Sigmoid colon (tissue), 7 donors: Measurements from ENCODE around the gene SPRYD3. TPM values are rescaled to one million over a fixed set of nuclear protein-coding genes. Genes with fewer than 3 reads are reported as not detected.

ENCODE experiments used
- DNase-seq: peaks from one replicate; pipeline ENCODE4 v3.0.0-alpha.2; 2019
- H3K27ac ChIP-seq, 4 donors: fragments of 200-600 bp; sonication (generic); one replicate each; pipeline ENCODE4 v1.5.1; 2016 to 2019; ENCODE audit warnings: mild to moderate bottlenecking in 1 of 4
- H3K27me3 ChIP-seq, 3 donors: fragments of 200-600 bp; sonication (generic); one replicate each; pipeline ENCODE4 v1.5.1; 2019; ENCODE audit warnings: mild to moderate bottlenecking in 1 of 3
- H3K36me3 ChIP-seq, 4 donors: fragments of 200-600 bp; sonication (generic); one replicate each; pipeline ENCODE4 v1.5.1; 2016 to 2019
- H3K4me1 ChIP-seq, 4 donors: fragments of 200-600 bp; sonication (generic); one replicate each; pipeline ENCODE4 v1.5.1; 2017 to 2019
- H3K4me3 ChIP-seq, 4 donors: fragments of 200-600 bp; sonication (generic); one replicate each; pipeline ENCODE4 v1.5.1; 2017 to 2019; ENCODE audit warnings: mild to moderate bottlenecking in 2 of 4, moderate library complexity in 1 of 4
- H3K9me3 ChIP-seq, 4 donors: fragments of 200-600 bp in 3 of 4; sonication (generic) in 3 of 4; one replicate each; pipeline versions ENCODE4 v1.5.1 to v1.6.1; 2013 to 2019
- CTCF ChIP-seq, 4 experiments: fragments of 450-650 bp in 3 of 4; fragments of 200-600 bp in 1 of 4; IDR thresholded peaks; one replicate each; pipeline ENCODE4 v1.5.1; 2016 to 2019; ENCODE audit warnings: antibody characterized with exemption in 4 of 4, mild to moderate bottlenecking in 3 of 4, moderate library complexity in 2 of 4
- EP300 ChIP-seq, 4 donors: sonication (generic); formaldehyde crosslinking; IDR thresholded peaks; one replicate each; pipeline ENCODE4 v1.6.1; 2017; ENCODE audit warnings: antibody characterized with exemption in 4 of 4
- POLR2A ChIP-seq, 2 donors: fragments of 450-650 bp; IDR thresholded peaks; one replicate each; pipeline ENCODE4 v1.6.1; 2016; ENCODE audit warnings: antibody characterized with exemption in 2 of 2, mild to moderate bottlenecking in 2 of 2, moderate library complexity in 2 of 2
- POLR2AphosphoS5 ChIP-seq, 4 donors: sonication (generic); formaldehyde crosslinking; IDR thresholded peaks; one replicate each; pipeline ENCODE4 v1.6.1; 2017; ENCODE audit warnings: antibody characterized with exemption in 4 of 4
- WGBS, 2 donors: extraction: QIAGEN DNeasy Blood & Tissue Kit; methylation state at CpG; one replicate each; pipeline ENCODE4 v1.1.7; 2013; 5-methylcytosine and 5-hydroxymethylcytosine counted together
- intact Hi-C: fragments of 100-400 bp; cut with DNase I; formaldehyde crosslinking; loops from one replicate; pipeline ENCODE4 v1.15.1; 2023
- polyA plus RNA-seq, 3 donors: library from polyadenylated mRNA; stranded (reverse); fragments of 200-250 nt; gene quantifications; one replicate each; pipeline ENCODE4 v1.2.3, GENCODE V29; 2013
- total RNA-seq, 4 donors: library from RNA; depleted of rRNA; stranded (reverse); fragments of >200 nt; gene quantifications; one replicate each; pipeline ENCODE4 v1.1.0, GENCODE V29; 2016
- donor health status: healthy with polysubstance abuse.
- donor health status: Bipolar disorder and iron deficiency.
- donor health status: healthy.

SPRYD3 gene
- total and polyA plus RNA-seq, 7 donors, result 20.1 to 41.4 (median 32.9) TPM

GRCh38 chr12:53101931-53102781 is 23.0 kb upstream of the SPRYD3 start:
- Histone ChIP-seq H3K4me1 (peaks cover 0 to 32% (median 25%) of the 10 kb centered on the region in 4 donors), H3K27ac (no peak overlapping the region), H3K36me3 (peaks cover 0 to 8% (median 0%) of the 10 kb centered on the region in 4 donors), H3K9me3 (no peaks in the 10 kb centered on the region), H3K27me3 (no peaks in the 10 kb centered on the region), H3K4me3 (no peak overlapping the region)
- TF ChIP-seq CTCF (IDR thresholded peaks at IDR 0.05), result no peak
- no peak for TF ChIP-seq POLR2AphosphoS5 (IDR thresholded peaks at IDR 0.05)
- no peak for TF ChIP-seq POLR2A (IDR thresholded peaks at IDR 0.05)
- TF ChIP-seq EP300 (IDR thresholded peaks at IDR 0.05), result no peak
- peak; percentile 57 for DNase-seq
- intact Hi-C loops, result no loop called here
- WGBS, 2 donors, result 86 to 90% methylated on average over 12 of the region's 12 CpGs

- peaks cover 0 to 8% (median 0%) of the 10 kb centered on the region in 4 donors for H3K36me3 ChIP-seq
- peaks cover 0 to 33% (median 29%) of the 10 kb centered on the region in 4 donors for H3K4me1 ChIP-seq
- H3K4me3 ChIP-seq, result no peak overlapping the region
- intact Hi-C loops, result no loop called here
- DNase-seq, result peak; percentile 48
- TF ChIP-seq EP300 (IDR thresholded peaks at IDR 0.05) (no peak), CTCF (IDR thresholded peaks at IDR 0.05) (no peak), POLR2AphosphoS5 (IDR thresholded peaks at IDR 0.05) (no peak), POLR2A (IDR thresholded peaks at IDR 0.05) (no peak)
- 84 to 91% methylated on average over 7 of the region's 7 CpGs for WGBS, 2 donors
- no peaks in the 10 kb centered on the region for H3K27me3 ChIP-seq
- H3K27ac ChIP-seq, result no peak overlapping the region
- H3K9me3 ChIP-seq, result no peaks in the 10 kb centered on the region
Observed at GRCh38 chr12:53101266-53101665, 22.1 kb upstream of the SPRYD3 start.

GRCh38 chr12:53100466-53101151 is 21.4 kb upstream of the SPRYD3 start:
- 87 to 92% methylated on average over 13 of the region's 13 CpGs for WGBS, 2 donors
- intact Hi-C loops, result no loop called here
- H3K4me1 ChIP-seq, result peaks cover 0 to 33% (median 29%) of the 10 kb centered on the region in 4 donors
- no peak overlapping the region for H3K4me3 ChIP-seq
- H3K27me3 ChIP-seq, result no peaks in the 10 kb centered on the region
- no peaks in the 10 kb centered on the region for H3K9me3 ChIP-seq
- peak; percentile 62 for DNase-seq
- H3K36me3 ChIP-seq, result peaks cover 0 to 8% (median 0%) of the 10 kb centered on the region in 4 donors
- H3K27ac ChIP-seq, result no peak overlapping the region
- no peak for TF ChIP-seq CTCF (IDR thresholded peaks at IDR 0.05)
- no peak for TF ChIP-seq POLR2AphosphoS5 (IDR thresholded peaks at IDR 0.05)
- TF ChIP-seq EP300 (IDR thresholded peaks at IDR 0.05), result no peak
- TF ChIP-seq POLR2A (IDR thresholded peaks at IDR 0.05), result no peak

- peak in 1 of 2 donors; percentile 18 for TF ChIP-seq POLR2A (IDR thresholded peaks at IDR 0.05)
- peak; percentile 57 to 76 (median 71) for TF ChIP-seq POLR2AphosphoS5 (IDR thresholded peaks at IDR 0.05)
- TF ChIP-seq CTCF (IDR thresholded peaks at IDR 0.05), result peak; percentile 93 to 98 (median 96)
- TF ChIP-seq EP300 (IDR thresholded peaks at IDR 0.05), result no peak
- Histone ChIP-seq H3K4me3 (peak overlapping the region; percentile 38 to 69 (median 58)), H3K4me1 (peaks cover 0 to 33% (median 29%) of the 10 kb centered on the region in 4 donors), H3K27me3 (no peaks in the 10 kb centered on the region), H3K27ac (peak overlapping the region; percentile 77 to 93 (median 84)), H3K36me3 (peaks cover 0 to 8% (median 0%) of the 10 kb centered on the region in 4 donors), H3K9me3 (no peaks in the 10 kb centered on the region)
- 24 to 25% methylated on average over 6 of the region's 6 CpGs for WGBS, 2 donors
- peak; percentile 97 for DNase-seq
- intact Hi-C loops, result loop anchor here (1.0 to 2.0 kb wide), 2 partner anchors 20 to 33 kb away; partner anchors contain the start of gene SPRYD3
Observed at GRCh38 chr12:53099071-53099882, 20.1 kb upstream of the SPRYD3 start.
